Measurements from ENCODE around the gene SERTM2.
"Not testable (repeated sequence)": the region's sequence is repeated elsewhere in the genome, so short reads cannot be mapped to it uniquely, and the experiment has no call there.

SERTM2 gene

DNA sequence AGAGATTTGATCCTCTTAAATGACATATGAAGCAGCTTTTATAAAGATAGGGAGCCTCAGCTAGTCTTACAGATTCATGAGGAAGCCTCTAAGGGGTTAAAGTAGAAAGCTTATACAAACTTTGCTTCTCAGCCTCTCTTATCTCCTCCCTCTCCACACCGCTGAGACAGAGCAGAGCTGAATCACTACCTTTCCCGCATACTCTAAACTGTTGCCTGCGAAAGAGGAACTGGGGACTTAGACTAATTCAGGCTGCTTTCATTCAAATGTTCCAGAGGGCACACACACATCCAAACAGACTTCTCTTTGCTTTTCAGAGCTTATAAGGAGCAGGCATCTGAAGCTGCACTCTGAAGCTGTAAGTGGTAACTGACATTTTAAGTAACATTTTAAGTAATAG, at the start of gene SERTM2:
SERTM2 (plus strand) TSS at position 169 of the 400 bp plus-strand sequence. CDS start 7,213 bp downstream, outside the sequence.
- DNase-seq: no peak

DNA sequence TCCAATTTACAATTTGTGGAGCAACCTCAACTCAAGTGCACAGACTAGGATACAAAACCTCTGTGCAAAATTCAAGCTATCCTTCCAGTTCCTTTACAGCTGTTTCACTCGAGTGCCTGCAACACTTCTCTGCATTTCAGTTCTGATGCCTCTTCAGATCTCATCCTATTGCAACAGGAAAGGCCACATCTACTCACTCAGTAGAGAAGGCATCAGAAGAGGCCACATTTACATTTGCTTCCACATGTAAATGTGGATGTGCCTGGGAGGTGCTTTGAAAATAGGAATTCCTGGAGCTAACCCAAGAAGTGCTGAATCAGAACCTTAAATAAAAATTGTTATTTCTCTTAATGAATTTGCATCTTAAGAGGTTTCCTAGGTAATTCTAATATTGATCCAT, 45.8 kb upstream of the SERTM2 start:
- DNase-seq: no peak

DNA sequence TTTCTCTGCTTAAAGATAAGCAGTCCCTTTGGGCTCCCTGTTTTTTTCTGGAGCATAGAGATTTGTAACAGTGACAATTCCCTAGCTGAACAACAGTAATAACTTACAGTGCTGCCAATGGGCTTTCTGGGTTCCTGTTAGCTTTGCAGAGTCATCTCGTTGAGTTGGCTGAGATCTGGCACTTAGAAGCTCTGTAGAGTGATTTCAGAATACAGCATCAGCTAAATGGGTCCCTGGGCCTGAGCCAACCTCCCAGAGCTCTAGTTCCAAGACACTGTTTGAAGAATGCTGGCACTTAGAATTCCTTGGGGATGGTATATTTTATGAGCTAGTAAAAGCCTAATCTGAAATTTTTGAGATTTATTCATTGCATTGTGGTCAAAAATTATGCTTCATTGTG, 43.5 kb upstream of the SERTM2 start:
- no peak for DNase-seq

DNA sequence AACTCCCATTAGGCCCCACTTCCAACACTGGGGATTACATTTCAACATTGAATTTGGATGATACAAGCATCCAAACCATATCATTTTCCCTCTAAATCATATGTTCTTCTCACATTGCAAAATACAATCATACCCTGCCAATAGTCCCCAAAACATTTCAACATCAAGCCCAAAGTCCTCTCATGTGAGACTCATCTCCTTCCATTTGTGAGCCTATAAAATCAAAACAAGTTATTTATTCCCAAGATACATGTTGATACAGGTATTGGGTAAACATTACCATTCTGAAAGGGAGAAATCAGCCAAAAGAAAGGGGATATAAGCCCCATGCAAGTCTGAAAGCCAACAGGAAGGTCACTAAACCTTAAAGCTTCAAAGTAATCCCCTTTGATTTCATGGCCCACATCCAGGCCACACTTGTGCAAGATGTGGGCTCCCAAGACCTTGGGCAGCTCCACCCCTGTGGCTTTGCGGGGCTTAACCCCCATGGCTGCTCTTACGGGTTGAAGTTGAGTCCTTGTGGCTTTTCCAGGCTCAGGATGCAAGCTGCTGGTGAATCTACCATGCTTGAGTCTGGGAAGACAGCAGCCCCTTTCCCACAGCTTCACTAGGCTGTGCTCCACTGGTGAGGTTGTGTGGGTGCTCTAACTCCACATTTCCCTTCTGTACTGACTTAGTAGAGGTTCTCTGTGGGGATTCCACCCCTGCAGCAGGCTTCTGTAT, 40.6 kb upstream of the SERTM2 start:
- DNase-seq: no peak

DNA sequence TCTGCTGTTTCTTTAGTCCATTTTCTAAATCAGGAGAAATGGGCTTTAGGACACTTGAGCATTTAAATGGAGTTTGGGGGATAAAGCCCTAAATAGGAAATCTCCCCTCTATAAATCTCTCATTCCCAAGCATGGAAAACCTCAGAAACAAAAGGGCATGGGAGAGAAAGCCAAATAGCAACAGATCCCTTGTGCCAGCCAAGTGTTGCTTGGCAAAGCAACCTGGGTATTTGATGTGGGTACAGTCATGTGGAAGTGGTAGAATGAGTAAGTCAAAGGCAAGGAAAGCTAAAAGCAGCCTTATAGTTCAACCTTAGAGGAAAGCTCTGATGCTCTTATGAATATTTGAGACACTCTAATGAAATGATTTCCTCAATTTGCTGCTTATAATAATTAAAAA, 29.5 kb upstream of the SERTM2 start:
- DNase-seq: no peak

DNA sequence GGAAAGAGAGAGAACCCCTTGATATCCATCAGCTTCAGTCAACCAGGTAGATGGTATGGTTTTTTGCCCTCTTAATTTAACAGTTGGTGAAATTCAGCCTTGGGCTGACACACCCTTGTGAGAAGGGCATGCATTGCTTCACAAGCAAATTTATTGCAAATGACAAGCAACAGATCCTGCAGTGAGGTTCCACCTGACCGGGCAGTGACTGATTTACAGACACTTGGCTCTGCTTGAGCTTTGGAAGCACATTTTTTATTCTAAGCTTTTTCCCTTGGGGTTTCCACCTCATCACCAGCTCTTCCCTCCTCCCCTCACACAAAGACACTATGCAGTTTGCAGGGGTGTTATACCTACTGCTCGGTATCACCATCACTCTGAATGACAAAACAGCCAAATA, 28.3 kb upstream of the SERTM2 start:
- no peak for DNase-seq

DNA sequence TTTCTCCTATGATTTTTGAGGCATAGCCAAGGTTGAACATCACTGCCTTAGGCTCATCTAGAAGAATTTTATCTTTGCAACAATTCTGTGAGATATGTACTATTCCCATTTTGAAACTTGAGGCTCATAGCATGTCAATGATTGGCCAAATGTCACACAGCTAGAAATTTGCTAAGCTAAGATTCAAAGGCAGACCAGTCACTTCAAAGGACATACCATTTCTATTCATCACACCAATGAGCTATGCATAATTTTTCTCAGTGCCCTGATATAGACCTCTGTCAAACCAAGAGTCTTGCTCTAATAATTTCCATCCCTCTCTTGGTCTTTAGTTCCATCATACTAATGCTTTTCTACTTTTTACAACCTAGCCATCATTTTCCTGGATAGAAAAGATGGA, 27.6 kb upstream of the SERTM2 start:
- DNase-seq: no peak

DNA sequence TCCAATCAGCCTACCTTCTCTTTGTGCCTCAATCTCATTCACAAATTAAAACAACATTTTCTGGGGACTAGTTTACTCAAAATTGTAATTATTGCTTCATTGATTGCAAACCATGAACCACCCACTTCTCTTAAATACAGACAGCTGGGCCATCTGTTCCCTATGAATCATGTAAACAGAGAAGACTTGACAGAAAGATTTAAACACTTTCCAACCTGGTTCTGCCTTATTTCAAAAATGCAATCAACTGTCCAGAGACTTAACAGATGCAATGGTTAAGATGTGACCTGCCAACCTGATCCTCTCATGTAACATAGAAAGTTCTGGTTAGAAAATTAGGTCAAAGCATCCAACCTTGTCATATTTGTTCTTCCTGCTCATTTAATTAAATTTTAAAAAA, 20.8 kb upstream of the SERTM2 start:
- no peak for DNase-seq

DNA sequence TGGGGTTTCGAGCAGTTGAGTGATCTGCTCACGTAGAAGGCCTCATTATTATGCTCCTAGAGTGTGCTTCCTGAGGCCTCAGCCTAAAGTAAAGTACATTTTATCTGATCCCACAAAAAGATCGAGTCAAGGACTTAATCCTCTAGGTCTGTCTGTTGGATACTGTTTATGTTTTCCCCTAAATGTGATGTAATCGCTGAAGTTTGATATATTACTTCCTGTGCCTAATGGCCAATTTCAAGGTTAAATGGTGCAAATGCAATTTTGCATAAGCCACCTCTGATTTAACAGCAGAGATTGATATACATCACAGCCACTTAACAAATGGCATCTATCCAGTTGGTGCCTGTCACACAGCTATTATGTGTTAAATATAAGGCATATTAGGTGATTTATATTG, 19.4 kb upstream of the SERTM2 start:
- no peak for DNase-seq

DNA sequence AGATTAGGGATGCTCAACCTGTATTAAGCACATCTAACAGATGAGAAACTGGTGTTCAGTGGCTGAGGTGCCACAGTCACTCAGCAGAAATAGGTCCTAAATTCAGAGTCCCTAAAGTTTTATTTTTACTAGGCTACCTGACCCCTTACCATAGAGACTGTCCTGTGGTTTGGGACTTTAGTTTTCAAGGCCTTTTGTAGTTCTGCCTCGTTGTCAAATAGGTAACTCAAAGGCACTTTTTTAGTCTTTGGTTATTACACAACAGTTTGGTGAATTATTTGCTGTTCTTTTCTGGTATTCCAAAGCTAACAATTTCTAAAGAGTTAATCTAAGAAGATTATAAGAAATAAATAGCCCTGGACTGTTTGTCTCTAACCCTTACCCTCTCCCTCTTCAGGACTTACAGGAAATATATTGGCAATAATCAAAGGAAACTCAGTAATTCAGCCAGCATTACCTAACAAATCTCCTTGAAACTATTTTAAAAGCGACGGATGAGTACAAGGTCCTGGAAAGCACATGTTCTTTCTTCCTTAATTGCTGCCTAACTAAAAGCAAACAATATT, 12.8 kb upstream of the SERTM2 start:
- no peak for DNase-seq

DNA sequence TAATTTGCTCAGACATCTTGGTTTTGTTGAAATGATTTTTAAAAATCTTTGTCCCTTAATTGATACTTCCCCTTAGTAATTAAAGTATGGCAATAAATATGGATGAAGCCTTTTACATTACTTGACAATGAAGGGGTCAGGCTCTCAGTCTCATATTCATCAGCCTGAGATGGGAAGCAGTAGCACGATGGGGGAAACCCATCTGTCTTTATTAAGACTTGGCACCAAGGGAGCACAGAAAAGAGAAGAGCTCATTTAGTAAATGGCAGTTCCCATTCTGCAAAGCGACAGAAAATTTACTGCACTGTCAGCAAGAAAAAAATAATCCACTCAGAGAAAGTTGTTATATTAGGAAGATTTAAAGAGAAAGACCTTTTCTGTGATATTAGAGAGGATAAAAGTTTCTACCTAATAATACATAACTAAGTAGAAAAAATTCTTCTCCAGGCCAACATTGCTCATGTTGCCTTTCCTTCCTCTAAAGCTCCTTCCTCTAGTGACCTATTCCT, 7.9 kb upstream of the SERTM2 start:
- no peak for DNase-seq

DNA sequence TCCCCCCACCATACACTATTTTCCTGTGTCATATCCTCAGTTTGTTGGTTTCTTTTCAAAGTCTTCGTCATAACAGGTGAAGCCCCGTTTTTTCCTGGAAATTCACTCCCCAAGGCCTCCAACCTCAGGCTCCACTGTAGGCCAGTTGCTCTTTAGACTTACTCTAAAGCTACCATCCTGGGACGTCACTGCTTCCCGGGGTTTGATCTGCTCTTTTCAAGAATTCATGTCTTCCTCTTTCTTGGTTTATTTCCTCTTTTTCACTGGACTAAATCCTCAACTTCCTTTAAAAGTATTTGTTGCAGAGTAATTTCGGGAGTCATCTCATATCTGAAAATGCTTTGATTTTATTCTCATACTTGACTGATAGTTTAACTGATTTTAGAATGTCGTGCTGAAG, 6.5 kb upstream of the SERTM2 start:
- no peak for DNase-seq

DNA sequence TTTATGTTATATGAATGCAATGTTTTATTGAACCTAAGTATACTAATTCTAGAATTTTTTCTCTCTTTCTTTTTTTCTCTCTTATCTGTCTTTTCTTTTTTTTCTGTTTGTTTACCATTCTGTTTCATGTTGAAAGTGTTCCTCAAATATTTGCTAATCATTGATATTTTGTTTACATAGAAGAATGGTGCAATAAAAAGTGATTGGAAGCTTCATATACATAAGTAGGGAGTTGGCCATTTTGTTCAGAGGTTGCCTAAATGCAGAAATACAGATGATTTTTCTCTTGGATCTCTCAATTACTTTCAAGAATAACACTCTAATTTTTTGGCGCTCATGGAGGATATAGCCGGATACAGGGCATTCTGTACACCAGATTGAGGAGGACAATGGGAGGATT, 5.7 kb upstream of the SERTM2 start:
- DNase-seq: no peak

DNA sequence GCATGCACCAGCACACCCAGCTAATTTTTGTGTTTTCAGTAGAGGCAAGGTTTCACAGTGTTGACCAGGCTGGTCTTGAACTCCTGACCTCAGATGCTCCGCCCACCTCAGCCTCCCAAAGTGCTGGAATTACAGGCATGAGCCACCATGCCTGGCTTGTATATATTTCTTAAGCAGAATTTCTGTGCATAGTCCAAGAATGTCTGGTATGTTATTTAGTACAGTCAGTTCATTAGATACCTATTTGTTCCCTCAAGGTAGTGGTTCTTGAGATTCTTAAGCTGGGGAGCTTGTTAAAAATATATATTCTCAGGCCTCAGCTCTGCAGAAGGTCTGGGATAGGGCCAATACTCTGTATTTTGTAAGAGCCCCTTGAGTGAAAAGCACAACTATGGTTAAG, 4.6 kb upstream of the SERTM2 start:
- no peak for DNase-seq

DNA sequence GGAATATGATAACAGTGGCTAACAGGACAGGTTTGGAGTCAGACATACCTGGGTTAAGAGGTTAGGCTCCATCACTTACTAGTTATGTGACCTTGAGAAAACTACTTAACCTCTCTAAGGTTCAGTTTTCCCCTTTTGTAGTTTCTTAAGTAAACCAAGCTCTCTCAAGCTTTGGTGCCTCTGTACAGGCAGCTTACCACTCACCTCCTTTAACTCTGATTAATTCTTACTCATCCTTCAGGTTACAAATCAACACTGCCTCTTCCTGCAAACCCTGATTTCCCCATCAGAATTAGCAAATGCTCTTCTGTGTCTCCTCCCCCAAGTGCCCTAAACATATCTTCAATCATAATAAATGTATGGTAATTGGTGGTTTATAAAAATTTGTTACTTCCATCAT, 3.5 kb upstream of the SERTM2 start:
- no peak for DNase-seq

DNA sequence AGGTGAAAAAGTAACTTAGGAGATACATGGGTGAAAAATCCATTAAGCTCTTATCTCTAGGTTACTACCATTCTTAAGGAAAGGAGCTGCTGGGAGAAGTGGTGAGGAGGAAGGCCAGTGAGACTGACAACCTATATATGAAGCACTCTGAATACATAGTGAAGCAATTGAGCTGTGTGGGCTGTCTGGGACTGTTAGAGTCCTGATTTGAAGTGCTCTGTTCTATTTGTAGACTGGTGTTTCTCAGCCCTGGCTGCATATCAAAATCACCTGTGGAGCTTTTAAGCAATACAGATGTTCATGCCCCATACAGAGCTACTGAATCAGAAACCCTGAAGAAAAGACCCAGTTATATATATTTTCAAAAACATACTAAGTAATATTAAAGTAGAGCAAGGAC, 3.9 kb downstream of the SERTM2 start:
- no peak for DNase-seq

DNA sequence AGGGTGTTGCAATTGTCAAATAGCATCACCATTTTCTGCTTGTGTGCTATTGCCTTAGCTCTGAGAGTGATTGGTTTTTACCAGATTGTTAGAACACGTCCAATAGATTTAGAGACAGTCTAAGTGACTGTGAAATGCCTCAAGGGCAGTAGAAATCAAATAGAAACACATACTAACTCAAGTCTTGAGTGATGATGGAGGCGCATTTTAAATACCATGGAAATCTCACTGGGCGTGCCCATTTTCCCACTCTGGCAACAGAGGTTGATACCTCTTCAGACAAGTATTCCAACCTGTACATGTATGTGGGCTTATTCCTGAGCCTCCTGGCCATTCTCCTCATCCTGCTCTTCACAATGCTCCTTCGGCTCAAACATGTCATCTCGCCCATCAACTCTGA, 7.2 kb downstream of the SERTM2 start:
- no peak for DNase-seq

DNA sequence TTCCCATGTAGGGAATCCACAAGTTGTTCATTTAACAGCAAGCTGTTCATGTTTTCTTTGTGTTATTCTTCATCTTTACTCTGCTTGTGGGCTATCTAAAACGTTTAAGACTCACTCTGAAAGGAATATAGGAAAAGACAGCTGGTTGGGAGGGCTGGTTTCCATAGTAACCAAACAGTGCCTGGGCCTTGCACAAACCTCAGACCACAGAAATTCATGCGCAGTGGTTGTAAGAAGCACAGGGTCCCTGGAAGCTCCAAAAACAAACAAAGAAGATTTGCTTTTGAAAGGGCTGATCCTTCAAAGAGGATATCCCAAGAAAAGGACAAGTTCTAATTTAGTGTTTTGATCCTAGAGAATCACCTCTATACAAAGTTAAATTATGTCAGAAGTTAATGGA, 7.8 kb downstream of the SERTM2 start:
- DNase-seq: no peak

DNA sequence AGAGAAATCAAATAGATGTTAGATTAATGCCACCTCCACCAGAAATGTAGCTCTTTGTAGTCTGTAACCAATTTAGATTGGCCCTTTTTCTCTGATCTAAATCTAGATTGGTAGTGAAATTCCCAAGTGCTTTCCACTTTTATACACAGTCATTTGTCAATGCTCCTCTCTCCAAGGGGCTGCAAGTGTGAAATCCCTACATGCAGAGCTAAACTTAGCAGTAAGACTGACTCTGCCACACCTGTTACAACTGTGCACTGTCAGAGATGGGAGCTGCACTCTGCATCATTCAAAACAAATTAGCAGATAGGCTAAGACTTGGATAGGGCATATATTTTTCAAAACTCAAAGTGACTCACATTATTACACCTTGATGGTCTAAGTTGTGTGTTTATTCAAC, 9.1 kb downstream of the SERTM2 start:
- DNase-seq: no peak

DNA sequence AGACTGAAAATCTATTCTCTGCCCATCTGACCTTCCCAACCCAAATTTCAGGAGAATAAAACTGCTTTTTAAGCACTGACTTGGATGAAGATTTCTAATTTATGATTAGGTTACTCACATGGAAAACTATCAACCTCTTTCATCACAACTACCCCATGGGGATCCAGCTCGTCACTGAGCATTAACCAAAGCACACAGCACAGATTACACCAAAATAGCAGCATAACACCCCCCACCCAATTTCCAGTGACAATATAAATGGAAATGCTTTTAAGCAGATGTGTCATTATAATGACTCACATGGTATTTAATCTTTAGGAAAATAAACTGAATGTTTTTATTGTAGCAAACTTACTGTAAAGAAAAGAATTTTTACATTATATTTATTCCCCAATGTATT, 9.7 kb downstream of the SERTM2 start:
- no peak for DNase-seq

DNA sequence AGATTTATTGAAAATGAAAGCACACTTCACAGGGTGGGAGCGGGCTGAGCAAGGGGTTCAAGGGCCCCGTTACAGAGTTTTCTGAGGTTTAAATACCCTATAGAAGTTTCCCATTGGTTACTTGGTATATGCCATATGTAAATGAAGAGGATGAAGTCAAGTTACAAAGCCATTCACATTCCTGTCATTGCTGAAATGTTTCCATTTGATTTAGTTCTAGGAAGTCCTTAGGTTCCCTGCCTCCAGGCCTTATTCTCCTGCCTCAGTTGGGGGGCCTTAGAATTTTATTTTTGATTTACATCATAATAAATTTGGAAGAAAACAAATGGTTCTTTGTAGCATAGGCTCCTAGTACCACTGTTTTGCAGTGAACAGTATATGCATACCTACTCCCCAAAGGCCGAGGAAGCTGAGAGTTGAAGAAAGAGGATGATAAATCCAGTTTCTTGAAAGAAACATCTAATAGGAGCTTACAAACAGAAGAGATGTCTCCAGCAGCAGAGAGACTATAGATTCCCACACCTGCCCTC, 31.8 kb downstream of the SERTM2 start:
- DNase-seq: no peak

DNA sequence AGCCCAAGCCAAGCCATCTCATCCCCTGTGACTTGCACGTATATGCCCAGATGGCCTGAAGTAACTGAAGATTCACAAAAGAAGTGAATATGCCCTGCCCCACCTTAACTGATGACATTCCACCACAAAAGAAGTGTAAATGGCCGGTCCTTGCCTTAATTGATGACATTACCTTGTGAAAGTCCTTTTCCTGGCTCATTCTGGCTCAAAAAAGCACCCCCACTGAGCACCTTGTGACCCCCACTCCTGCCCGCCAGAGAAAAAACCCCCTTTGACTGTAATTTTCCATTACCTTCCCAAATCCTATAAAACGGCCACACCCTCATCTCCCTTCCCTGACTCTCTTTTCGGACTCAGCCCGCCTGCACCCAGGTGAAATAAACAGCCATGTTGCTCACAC, 37.8 kb downstream of the SERTM2 start:
- not testable (repeated sequence) for DNase-seq

DNA sequence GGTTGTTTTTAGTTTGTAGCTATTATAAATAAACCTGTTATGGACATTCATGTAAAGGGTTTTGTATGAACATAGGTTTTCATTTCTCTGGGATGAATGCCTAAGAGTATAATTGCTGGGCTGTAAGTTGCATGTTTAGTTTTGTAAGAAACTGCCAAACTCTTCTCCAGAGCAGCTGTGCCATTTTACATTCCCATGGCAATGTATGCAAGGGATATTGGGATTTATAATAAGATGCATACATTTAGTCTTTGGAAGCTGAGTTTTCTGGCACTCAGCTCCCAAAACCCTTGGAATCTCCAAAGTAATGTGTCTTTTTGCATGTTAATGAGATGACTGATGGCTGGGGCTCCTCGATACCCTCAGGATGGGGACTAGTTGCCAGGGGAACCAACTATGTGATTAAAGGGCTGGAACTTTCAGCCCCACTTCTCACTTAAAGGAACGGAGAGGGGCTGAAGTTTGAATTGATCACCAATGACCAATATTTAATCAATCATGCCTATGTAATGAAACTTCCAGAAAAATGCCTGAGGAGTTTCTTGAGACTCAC, 44.0 kb downstream of the SERTM2 start:
- no peak for DNase-seq

DNA sequence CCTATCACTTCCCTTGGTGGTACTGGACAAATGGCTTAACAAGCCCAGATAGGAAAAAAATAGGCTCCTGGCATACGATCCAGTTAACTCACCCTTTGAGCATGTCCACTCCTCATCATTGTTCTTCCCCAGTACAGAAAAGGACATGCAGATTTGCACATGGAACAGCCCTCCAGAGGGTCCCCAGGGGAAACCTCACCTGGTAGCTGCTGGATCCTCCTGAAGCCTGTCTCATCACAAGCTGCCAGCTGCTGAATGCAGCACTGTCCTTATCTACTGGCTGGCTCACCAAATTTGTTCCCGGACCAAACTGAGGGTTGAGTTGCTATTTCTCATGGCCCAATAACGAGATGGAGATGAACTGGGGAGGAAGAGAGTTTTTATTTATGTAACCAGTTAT, 49.4 kb downstream of the SERTM2 start:
- DNase-seq: no peak

Measured in stimulated activated CD4-positive, alpha-beta T cell treated with anti-CD3 and anti-CD28 coated beads, Interleukin-1b, Interleukin-23, amount 100 ng/mL, for 48 hours (primary cell).